Mucosa of descending colon (tissue), 3 donors: Measurements from ENCODE around the gene NFS1. TPM values are rescaled to one million over a fixed set of nuclear protein-coding genes. Genes with fewer than 3 reads are reported as not detected.

Experiments used
- ATAC-seq: fragments of 200-7000 bp; cut with Tn5 transposase; one replicate; pipeline ENCODE4 v1.9.1; 2020; ENCODE audit warnings: mild to moderate bottlenecking, moderate library complexity
- DNase-seq, 3 donors: peaks; one replicate each; pipeline ENCODE4 v3.0.0-alpha.2; 2020
- H3K36me3 ChIP-seq: fragments of 200-600 bp; one replicate; pipeline ENCODE4 v1.8.0; 2021; ENCODE audit warnings: low read depth, mild to moderate bottlenecking
- H3K4me1 ChIP-seq: fragments of 200-600 bp; one replicate; pipeline ENCODE4 v1.8.0; 2021; ENCODE audit warnings: low read depth, mild to moderate bottlenecking
- H3K4me3 ChIP-seq: fragments of 200-600 bp; one replicate; pipeline ENCODE4 v1.8.0; 2021; ENCODE audit warnings: mild to moderate bottlenecking
- H3K9me3 ChIP-seq: fragments of 200-600 bp; one replicate; pipeline ENCODE4 v1.8.0; 2021; ENCODE audit warnings: mild to moderate bottlenecking
- intact Hi-C, 2 donors: fragments of 100-400 bp; cut with DNase I in 1 of 2; cut with micrococcal nuclease in 1 of 2; formaldehyde crosslinking; loops; one replicate each; pipeline versions ENCODE4 v1.11.0 to v1.11.1; 2022; cut with DNase I, micrococcal nuclease
- total RNA-seq, 3 donors: library from RNA; stranded (reverse); fragmentation: NEBNext Ultra II Directional in 2 of 3; extraction: Animal tissue kit (Norgen Biotek cat#: 25700) in 2 of 3; gene quantifications; one replicate each; pipeline versions ENCODE4 v1.2.1 to v1.2.4, GENCODE V29; 2021 to 2023
- TF ChIP-seq, protein P1 (sequence below): fragments of 200-600 bp; IDR thresholded peaks from one replicate; pipeline ENCODE4 v1.8.0; 2022; ENCODE audit warnings: antibody characterized with exemption, mild to moderate bottlenecking
- donor health status: DM: no; HTN: no; CAD: no; lungs with moderate emphysema.
- donor health status: DM: no; HTN: no; CAD: no.
- donor health status: DM: no; HTN: yes; CAD: no.

The NFS1 gene
- total RNA-seq, 3 donors from 2014 or later = 31.2 to 42.8 (median 32.1) TPM

DNA sequence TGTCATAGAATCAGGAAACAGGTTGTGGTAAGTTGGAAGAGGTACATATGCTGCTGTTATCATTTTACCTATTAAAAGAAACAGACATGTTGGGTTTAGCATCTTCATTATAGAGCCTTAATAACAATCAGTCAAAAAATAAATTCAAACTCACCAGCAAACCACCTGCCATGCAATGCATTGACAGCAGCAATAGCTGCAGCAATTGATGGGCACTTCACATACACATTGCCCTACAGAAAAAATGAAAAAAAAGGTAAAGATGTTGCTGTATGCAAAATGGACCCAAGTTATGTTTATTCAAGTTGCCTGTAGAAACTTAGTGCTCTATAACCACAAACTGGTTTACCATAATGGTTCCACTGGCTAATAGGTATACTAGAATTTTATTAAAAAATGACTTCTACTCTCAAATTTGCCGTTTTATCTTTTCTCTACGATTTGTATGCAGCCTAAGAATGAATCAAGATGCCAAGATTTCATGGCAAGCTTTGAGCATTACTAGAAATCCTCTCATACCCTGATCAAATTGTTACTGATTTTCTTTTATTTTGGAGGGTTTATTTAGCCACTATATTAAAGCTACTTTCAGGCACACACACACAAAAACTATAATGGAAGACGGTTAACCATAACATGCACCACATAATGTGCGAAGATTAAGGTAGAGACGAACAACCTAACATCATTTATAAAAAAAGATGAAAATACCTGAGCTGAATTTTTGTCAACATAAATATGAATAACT lies 5.5 kb upstream of the NFS1 start:
- peaks cover 14% of the 10 kb centered on the region for H3K4me1 ChIP-seq
- ATAC-seq = no peak
- H3K36me3 ChIP-seq = peaks cover 34% of the 10 kb centered on the region
- no peak for DNase-seq
- H3K9me3 ChIP-seq = no peaks in the 10 kb centered on the region
- intact Hi-C loops = no loop called here
- H3K4me3 ChIP-seq = no peak overlapping the region
- TF ChIP-seq, protein P1, sequence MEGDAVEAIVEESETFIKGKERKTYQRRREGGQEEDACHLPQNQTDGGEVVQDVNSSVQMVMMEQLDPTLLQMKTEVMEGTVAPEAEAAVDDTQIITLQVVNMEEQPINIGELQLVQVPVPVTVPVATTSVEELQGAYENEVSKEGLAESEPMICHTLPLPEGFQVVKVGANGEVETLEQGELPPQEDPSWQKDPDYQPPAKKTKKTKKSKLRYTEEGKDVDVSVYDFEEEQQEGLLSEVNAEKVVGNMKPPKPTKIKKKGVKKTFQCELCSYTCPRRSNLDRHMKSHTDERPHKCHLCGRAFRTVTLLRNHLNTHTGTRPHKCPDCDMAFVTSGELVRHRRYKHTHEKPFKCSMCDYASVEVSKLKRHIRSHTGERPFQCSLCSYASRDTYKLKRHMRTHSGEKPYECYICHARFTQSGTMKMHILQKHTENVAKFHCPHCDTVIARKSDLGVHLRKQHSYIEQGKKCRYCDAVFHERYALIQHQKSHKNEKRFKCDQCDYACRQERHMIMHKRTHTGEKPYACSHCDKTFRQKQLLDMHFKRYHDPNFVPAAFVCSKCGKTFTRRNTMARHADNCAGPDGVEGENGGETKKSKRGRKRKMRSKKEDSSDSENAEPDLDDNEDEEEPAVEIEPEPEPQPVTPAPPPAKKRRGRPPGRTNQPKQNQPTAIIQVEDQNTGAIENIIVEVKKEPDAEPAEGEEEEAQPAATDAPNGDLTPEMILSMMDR = no peak

DNA sequence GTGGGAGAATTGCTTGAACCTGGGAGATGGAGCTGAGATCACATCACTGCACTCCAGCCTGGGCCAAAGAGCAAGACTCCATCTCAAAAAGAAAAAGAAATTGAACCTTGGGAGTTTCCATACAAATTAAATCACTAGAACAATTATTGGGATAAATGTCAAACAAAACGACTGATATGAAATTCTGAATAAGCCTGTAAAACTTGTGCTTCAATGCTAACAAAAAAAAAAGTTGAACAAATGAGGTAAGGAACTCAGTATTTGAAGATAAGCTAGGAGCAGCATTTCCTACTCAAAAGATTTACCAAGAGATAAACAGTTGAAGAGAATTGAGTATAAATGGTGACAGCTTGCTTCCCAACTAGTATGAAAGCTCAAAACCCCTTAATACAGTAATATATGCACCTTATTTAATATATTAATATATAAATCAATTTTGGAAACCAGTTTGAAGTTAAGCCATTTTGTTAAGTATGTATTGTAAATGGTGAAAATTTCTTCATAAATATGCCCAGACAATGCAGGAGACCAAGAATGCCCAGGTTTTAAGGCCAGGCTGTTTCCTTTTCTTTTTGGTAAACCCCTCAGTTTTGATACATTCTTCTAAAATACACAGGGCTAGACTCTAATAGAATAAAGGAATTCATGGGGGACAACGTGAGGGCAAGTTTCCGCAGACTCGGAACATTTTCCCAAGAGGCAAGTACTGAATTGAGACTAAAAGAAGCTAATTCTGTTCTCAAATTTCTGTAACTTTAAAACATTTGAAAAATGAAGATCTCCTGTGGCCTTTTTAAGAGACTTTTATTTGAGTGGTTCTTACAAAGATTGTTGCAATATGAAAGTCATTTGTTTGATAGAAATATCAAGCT lies 3.9 kb upstream of the NFS1 start:
- Histone ChIP-seq H3K4me1 (peaks cover 19% of the 10 kb centered on the region), H3K9me3 (no peaks in the 10 kb centered on the region), H3K4me3 (no peak overlapping the region), H3K36me3 (peaks cover 32% of the 10 kb centered on the region)
- DNase-seq = no peak
- TF ChIP-seq, protein P1 = no peak
- no peak for ATAC-seq
- intact Hi-C loops = no loop called here

GRCh38 chr20:35702051-35702823 lies 3.1 kb upstream of the NFS1 start:
- intact Hi-C loops = no loop called here
- no peak overlapping the region for H3K4me3 ChIP-seq
- no peak for DNase-seq
- peaks cover 19% of the 10 kb centered on the region for H3K4me1 ChIP-seq
- ATAC-seq = no peak
- H3K36me3 ChIP-seq = peaks cover 28% of the 10 kb centered on the region
- TF ChIP-seq, protein P1 = no peak
- no peaks in the 10 kb centered on the region for H3K9me3 ChIP-seq

DNA sequence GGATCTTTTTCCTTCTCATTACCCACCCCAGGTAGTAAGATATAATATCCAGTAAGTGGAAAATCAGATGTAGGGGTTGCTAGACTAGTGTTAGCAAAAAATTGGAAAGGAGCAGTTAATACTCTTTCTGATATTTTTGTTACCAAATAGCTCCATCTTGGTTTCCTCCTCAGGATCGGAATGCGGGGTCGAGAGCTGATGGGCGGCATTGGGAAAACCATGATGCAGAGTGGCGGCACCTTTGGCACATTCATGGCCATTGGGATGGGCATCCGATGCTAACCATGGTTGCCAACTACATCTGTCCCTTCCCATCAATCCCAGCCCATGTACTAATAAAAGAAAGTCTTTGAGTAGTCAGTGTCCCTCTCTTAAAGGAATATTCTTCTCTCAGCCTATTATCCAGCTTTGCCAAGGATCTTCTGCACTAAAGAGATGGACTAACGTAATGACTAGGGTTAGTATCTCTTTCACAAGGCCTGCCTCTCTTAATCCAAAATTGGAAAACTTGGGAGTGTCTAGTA lies 1.5 kb upstream of the NFS1 start:
- ATAC-seq (no peak), DNase-seq (no peak)
- intact Hi-C loops = no loop called here
- TF ChIP-seq, protein P1 = no peak
- H3K36me3 ChIP-seq = peaks cover 20% of the 10 kb centered on the region
- H3K4me1 ChIP-seq = peaks cover 19% of the 10 kb centered on the region
- H3K9me3 ChIP-seq = no peaks in the 10 kb centered on the region
- no peak overlapping the region for H3K4me3 ChIP-seq

DNA sequence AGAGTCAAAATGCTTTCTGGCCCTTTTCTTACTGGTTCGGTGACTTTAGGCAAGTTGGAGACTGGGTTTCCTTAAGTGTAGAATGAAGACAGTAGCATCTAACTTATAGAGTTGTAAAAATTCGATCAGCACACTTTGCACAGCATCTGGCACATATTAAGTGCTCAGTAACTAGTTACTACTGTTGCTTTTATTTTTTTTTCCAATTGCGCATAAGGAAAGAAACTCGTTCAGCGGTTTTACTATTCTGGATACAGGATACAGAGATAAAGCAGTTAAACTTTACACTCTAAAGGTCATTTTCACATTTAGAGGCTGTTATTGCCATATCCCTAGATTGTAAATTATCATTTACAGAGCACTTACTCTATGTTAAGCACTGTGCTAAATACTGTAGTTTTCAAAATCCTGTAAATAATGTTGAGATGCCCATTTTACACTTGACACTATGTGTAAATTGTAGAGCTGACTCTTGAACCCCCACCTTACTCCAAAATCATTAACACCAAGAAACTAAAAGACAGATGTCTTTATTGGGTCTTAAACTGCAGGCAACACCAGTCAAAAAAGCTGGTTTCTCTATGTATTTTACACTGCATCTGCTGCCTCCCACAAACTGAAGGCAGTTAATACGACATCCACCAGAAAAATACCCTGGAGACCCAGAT lies 939 bp upstream of the NFS1 start:
- intact Hi-C loops = no loop called here
- DNase-seq (no peak), ATAC-seq (peak; percentile 20)
- Histone ChIP-seq H3K4me3 (peak overlapping the region; percentile 93), H3K9me3 (no peaks in the 10 kb centered on the region), H3K36me3 (peaks cover 14% of the 10 kb centered on the region), H3K4me1 (peaks cover 19% of the 10 kb centered on the region)
- TF ChIP-seq, protein P1 = no peak
